GM23338 (cell line): ENCODE measurements around the gene PIGN. TPM values are rescaled to one million over a fixed set of nuclear protein-coding genes. Genes with fewer than 3 reads are reported as not detected.

Experiments used
- ATAC-seq: fragments of 200-7000 bp; cut with Tn5 transposase; 3 replicates; pipeline ENCODE4 v1.9.1; 2020
- DNase-seq: peaks from one replicate; pipeline ENCODE4 v3.0.0-alpha.2; 2015; ENCODE audit warnings: low spot score
- H2AFZ ChIP-seq: fragments of 200-600 bp; sonication (generic); 2 replicates; pipeline ENCODE4 v1.8.0; 2016; ENCODE audit warnings: antibody characterized with exemption, mild to moderate bottlenecking, moderate library complexity
- H3F3A ChIP-seq: fragments of 200-600 bp; sonication (generic); replicated peaks from 2 replicates; pipeline ENCODE4 v1.8.0; 2017; ENCODE audit warnings: antibody characterized with exemption, mixed run types, low read depth
- H3K27ac ChIP-seq: fragments of 200-600 bp; sonication (generic); 2 replicates; pipeline ENCODE4 v1.6.1; 2016; ENCODE audit warnings: low read depth
- H3K27me3 ChIP-seq: fragments of 200-600 bp; sonication (generic); 2 replicates; pipeline ENCODE4 v1.8.0; 2016; ENCODE audit warnings: mild to moderate bottlenecking, mixed run types, moderate library complexity; ENCODE audit not compliant: insufficient read depth
- H3K36me3 ChIP-seq: fragments of 200-600 bp; sonication (generic); 2 replicates; pipeline ENCODE4 v1.8.0; 2016; ENCODE audit warnings: mild to moderate bottlenecking; ENCODE audit not compliant: insufficient read depth
- H3K4me1 ChIP-seq: fragments of 200-600 bp; sonication (generic); 2 replicates; pipeline ENCODE4 v1.8.0; 2016; ENCODE audit warnings: mild to moderate bottlenecking, moderate library complexity; ENCODE audit not compliant: insufficient read depth
- H3K4me2 ChIP-seq: fragments of 200-600 bp; sonication (generic); 2 replicates; pipeline ENCODE4 v1.7.1; 2017; ENCODE audit warnings: mixed run types
- H3K4me3 ChIP-seq: fragments of 200-600 bp; sonication (generic); 2 replicates; pipeline ENCODE4 v1.6.1; 2016; ENCODE audit warnings: mixed run types
- H3K79me2 ChIP-seq: fragments of 200-600 bp; sonication (generic); replicated peaks from 2 replicates; pipeline ENCODE4 v1.8.0; 2017; ENCODE audit warnings: mild to moderate bottlenecking; ENCODE audit not compliant: insufficient read depth
- H3K9me2 ChIP-seq: fragments of 200-600 bp; sonication (generic); 2 replicates; pipeline ENCODE4 v1.8.0; 2017; ENCODE audit not compliant: insufficient read depth
- H4K20me1 ChIP-seq: fragments of 200-600 bp; sonication (generic); replicated peaks from 2 replicates; pipeline ENCODE4 v1.8.0; 2017; ENCODE audit warnings: mild to moderate bottlenecking; ENCODE audit not compliant: insufficient read depth
- H3K27ac Mint-ChIP-seq: 2 replicates; pipeline ENCODE4 v1.8.0; 2020; ENCODE audit warnings: inconsistent platforms, mild to moderate bottlenecking, moderate library complexity, mixed read lengths
- H3K27me3 Mint-ChIP-seq: 3 replicates; pipeline ENCODE4 v1.8.0; 2022; ENCODE audit warnings: low read depth, mild to moderate bottlenecking, moderate library complexity, mixed read lengths, inconsistent platforms; ENCODE audit not compliant: insufficient read depth, poor library complexity
- H3K36me3 Mint-ChIP-seq: 3 replicates; pipeline ENCODE4 v1.8.0; 2021; ENCODE audit warnings: low read depth, mild to moderate bottlenecking, inconsistent platforms, moderate library complexity, mixed read lengths
- H3K4me1 Mint-ChIP-seq: 3 replicates; pipeline ENCODE4 v1.8.0; 2020; ENCODE audit warnings: mild to moderate bottlenecking, inconsistent platforms, mixed read lengths
- H3K4me3 Mint-ChIP-seq: 3 replicates; pipeline ENCODE4 v1.8.0; 2021; ENCODE audit warnings: moderate library complexity, mild to moderate bottlenecking, inconsistent platforms, mixed read lengths
- H3K9me3 Mint-ChIP-seq: 3 replicates; pipeline ENCODE4 v1.8.0; 2020; ENCODE audit warnings: moderate library complexity, mild to moderate bottlenecking, inconsistent platforms, mixed read lengths
- CREB1 ChIP-seq: fragments of 250-450 bp; sonication (Bioruptor Pico); IDR thresholded peaks from 2 replicates; pipeline ENCODE4 v1.5.0; 2020; ENCODE audit warnings: low read depth, mild to moderate bottlenecking, moderate library complexity
- CTCF ChIP-seq, 2 experiments: fragments of 200-600 bp in 1 of 2; sonication (generic) in 1 of 2; conservative IDR thresholded peaks; 2 replicates each; pipeline versions ENCODE4 v1.5.1 to v1.6.1; 2016 to 2017; ENCODE audit warnings: antibody characterized with exemption in 2 of 2, low read depth in 2 of 2, mild to moderate bottlenecking in 2 of 2, moderate library complexity in 1 of 2
- EZH2 ChIP-seq: fragments of 200-600 bp; sonication (generic); IDR thresholded peaks from one replicate; pipeline ENCODE4 v1.8.0; 2017; ENCODE audit warnings: antibody characterized with exemption, mild to moderate bottlenecking, low read depth; ENCODE audit not compliant: unreplicated experiment
- JUNB ChIP-seq: IDR thresholded peaks from one replicate; pipeline ENCODE4 v1.6.1; 2016; ENCODE audit warnings: antibody characterized with exemption; ENCODE audit not compliant: unreplicated experiment
- POLR2AphosphoS5 ChIP-seq: IDR thresholded peaks from 2 replicates; pipeline ENCODE4 v1.6.1; 2016; ENCODE audit warnings: antibody characterized with exemption, low read depth
- STAT1 ChIP-seq: IDR thresholded peaks from one replicate; pipeline ENCODE4 v1.6.1; 2016; ENCODE audit warnings: antibody characterized with exemption; ENCODE audit not compliant: unreplicated experiment
- ZNF114 ChIP-seq: fragments of 250-450 bp; sonication (Bioruptor Pico); IDR thresholded peaks from 2 replicates; pipeline ENCODE4 v1.5.0; 2020; ENCODE audit warnings: mild to moderate bottlenecking, moderate library complexity
- ZNF331 ChIP-seq: fragments of 250-450 bp; sonication (Bioruptor Pico); IDR thresholded peaks from 2 replicates; pipeline ENCODE4 v1.5.0; 2020; ENCODE audit warnings: low read depth, mild to moderate bottlenecking, moderate library complexity
- ZNF462 ChIP-seq: fragments of 250-450 bp; sonication (Bioruptor Pico); IDR thresholded peaks from 2 replicates; pipeline ENCODE4 v1.5.0; 2020; ENCODE audit warnings: mild to moderate bottlenecking, moderate library complexity
- polyA plus RNA-seq: library from polyadenylated mRNA; unstranded; fragments of >200 nt; fragmentation: Nextera tagmentation; extraction: Ambion mirVana; gene quantifications from 2 replicates; pipeline ENCODE4 v1.2.1, GENCODE V29; 2016
- total RNA-seq: library from RNA; depleted of rRNA; stranded (reverse); fragments of >200 nt; shearing (Covaris generic); gene quantifications from 2 replicates; pipeline ENCODE4 v1.2.3, GENCODE V29; 2014

Gene PIGN
- total and polyA plus RNA-seq, 2 experiments from 2014 or later: 9.4 to 33.0 TPM

- DNase-seq (peak; percentile 68), ATAC-seq (peak; percentile 15)
- peaks cover 9% of the 10 kb centered on the region for H3K27me3 Mint-ChIP-seq
- Histone ChIP-seq H3K27ac (peak overlapping the region; percentile 94), H3K79me2 (peaks cover 77% of the 10 kb centered on the region), H3K4me1 (peaks cover 16% of the 10 kb centered on the region), H3K9me2 (no peaks in the 10 kb centered on the region), H3F3A (peaks cover 6% of the 10 kb centered on the region; the same call in 1 of the 2 replicates), H3K4me2 (peak overlapping the region; percentile 92), H3K27me3 (no peaks in the 10 kb centered on the region), H2AFZ (peak overlapping the region; percentile 60; the same call in 1 of the 2 replicates), H3K4me3 (peak overlapping the region; percentile 95), H4K20me1 (peaks cover 17% of the 10 kb centered on the region), H3K36me3 (no peaks in the 10 kb centered on the region)
- no peak for TF ChIP-seq ZNF114 (CRISPR knock-in tag)
- TF ChIP-seq CTCF (conservative IDR thresholded peaks at IDR 0.05; ENCODE audit: low read depth in 2 of 2): peak; percentile 24 to 28; a peak in 2 of 4 replicates
- peaks cover 15% of the 10 kb centered on the region; the same call in 2 of the 3 replicates for H3K4me1 Mint-ChIP-seq
- peak overlapping the region; percentile 100 for H3K27ac Mint-ChIP-seq
- H3K4me3 Mint-ChIP-seq: peak overlapping the region; percentile 100
- no peaks in the 10 kb centered on the region for H3K36me3 Mint-ChIP-seq
- no peaks in the 10 kb centered on the region for H3K9me3 Mint-ChIP-seq
Observed at GRCh38 chr18:62187543-62188510, 971 bp upstream of the PIGN start.

GRCh38 chr18:62186499-62186773 lies 420 bp downstream of the PIGN start:
- Mint-ChIP-seq H3K27me3 (peaks cover 9% of the 10 kb centered on the region), H3K36me3 (no peaks in the 10 kb centered on the region), H3K4me1 (peaks cover 15% of the 10 kb centered on the region; the same call in 2 of the 3 replicates), H3K4me3 (peak overlapping the region; percentile 100), H3K27ac (peak overlapping the region; percentile 96), H3K9me3 (no peaks in the 10 kb centered on the region)
- Histone ChIP-seq H3K4me3 (peak overlapping the region; percentile 95), H4K20me1 (peaks cover 22% of the 10 kb centered on the region), H3K27ac (peak overlapping the region; percentile 92), H3K79me2 (peaks cover 72% of the 10 kb centered on the region), H3K4me2 (peak overlapping the region; percentile 91), H3F3A (peaks cover 6% of the 10 kb centered on the region; the same call in 1 of the 2 replicates), H2AFZ (peak overlapping the region; percentile 99), H3K36me3 (no peaks in the 10 kb centered on the region), H3K27me3 (no peaks in the 10 kb centered on the region), H3K4me1 (peaks cover 16% of the 10 kb centered on the region), H3K9me2 (no peaks in the 10 kb centered on the region)
- peak; percentile 66 for DNase-seq
- peak; percentile 10 for ATAC-seq
- TF ChIP-seq ZNF114 (CRISPR knock-in tag) (no peak), CTCF (conservative IDR thresholded peaks at IDR 0.05; ENCODE audit: low read depth in 2 of 2) (no peak), EZH2 (no peak), POLR2AphosphoS5 (no peak), ZNF462 (CRISPR knock-in tag) (no peak), STAT1 (no peak), ZNF331 (no peak), CREB1 (CRISPR knock-in tag) (no peak), JUNB (no peak)
